T-cell (primary cell): Measurements from ENCODE around the gene MYOD1. TPM values are rescaled to one million over a fixed set of nuclear protein-coding genes. Genes with fewer than 3 reads are reported as not detected.

Source experiments
- ATAC-seq, 4 experiments: fragments of 200-7000 bp in 3 of 4; fragments of 150-1000 bp in 1 of 4; cut with Tn5 transposase; replicated peaks in 1 of 4; 1 replicate in 3 of 4; 2 replicates in 1 of 4; pipeline ENCODE4 v1.10.0; 2021; ENCODE audit warnings: moderate library complexity in 3 of 4, mild to moderate bottlenecking in 2 of 4, moderate number of reproducible peaks in 1 of 4
- CTCF ChIA-PET, 2 donors: fragments of 300-600 bp; sonication (Branson Sonifier 250); formaldehyde crosslinking; loops; one replicate each; lab custom pipeline; 2022; ENCODE audit warnings: antibody characterized with exemption in 2 of 2; lab: Charles Lee
- POLR2A ChIA-PET, 2 donors: fragments of 300-600 bp; sonication (Branson Sonifier 250); formaldehyde crosslinking; loops; one replicate each; lab custom pipeline; 2022; ENCODE audit warnings: antibody characterized with exemption in 2 of 2; lab: Charles Lee
- DNase-seq, 35 experiments: peaks; one replicate each; pipeline versions ENCODE4 v3.0.0 to v3.0.0-alpha.2; 2013 to 2023
- H3K27ac ChIP-seq: one replicate; pipeline ENCODE4 v1.5.1; 2013; ENCODE audit warnings: low read length
- H3K27me3 ChIP-seq, 2 experiments: replicated peaks in 1 of 2; 1 replicate in 1 of 2; 2 replicates in 1 of 2; pipeline versions ENCODE4 v1.6.1 to v1.7.0; 2013; ENCODE audit warnings: low read length in 1 of 2, mixed read lengths in 1 of 2; ENCODE audit not compliant: control insufficient read depth in 2 of 2, insufficient read depth in 2 of 2; ENCODE audit errors: extremely low read depth in 1 of 2
- H3K36me3 ChIP-seq, 2 donors: 1 replicate in 1 of 2; 2 replicates in 1 of 2; pipeline versions ENCODE4 v1.6.1 to v1.7.0; 2013; ENCODE audit warnings: low read length in 1 of 2; ENCODE audit not compliant: control insufficient read depth in 2 of 2, insufficient read depth in 1 of 2; ENCODE audit errors: extremely low read depth in 1 of 2
- H3K4me1 ChIP-seq, 2 experiments: 1 replicate in 1 of 2; 2 replicates in 1 of 2; pipeline versions ENCODE4 v1.6.1 to v1.7.0; 2013; ENCODE audit warnings: low read length in 2 of 2, mixed read lengths in 1 of 2; ENCODE audit not compliant: insufficient read depth in 2 of 2, control insufficient read depth in 1 of 2; ENCODE audit errors: extremely low read depth in 1 of 2
- H3K4me3 ChIP-seq, 2 donors: 1 replicate in 1 of 2; 2 replicates in 1 of 2; pipeline versions ENCODE4 v1.5.1 to v1.7.0; 2013; ENCODE audit warnings: mild to moderate bottlenecking in 2 of 2, low read length in 1 of 2, moderate library complexity in 1 of 2; ENCODE audit not compliant: control insufficient read depth in 1 of 2; ENCODE audit errors: extremely low read depth in 1 of 2
- H3K9me3 ChIP-seq: 2 replicates; pipeline ENCODE4 v1.7.0; 2013
- H3K27ac Mint-ChIP-seq, 2 donors: one replicate each; pipeline ENCODE4 v1.8.0; 2020 to 2021; ENCODE audit warnings: mild to moderate bottlenecking in 2 of 2, mixed read lengths in 2 of 2
- H3K27me3 Mint-ChIP-seq, 2 donors: one replicate each; pipeline ENCODE4 v1.8.0; 2021 to 2022; ENCODE audit warnings: mixed read lengths in 2 of 2
- H3K36me3 Mint-ChIP-seq: one replicate; pipeline ENCODE4 v1.8.0; 2021; ENCODE audit warnings: mixed read lengths
- H3K4me1 Mint-ChIP-seq, 3 donors: one replicate each; pipeline ENCODE4 v1.8.0; 2020 to 2022; ENCODE audit warnings: mixed read lengths in 3 of 3, mild to moderate bottlenecking in 1 of 3
- H3K4me3 Mint-ChIP-seq, 3 donors: one replicate each; pipeline ENCODE4 v1.8.0; 2020 to 2022; ENCODE audit warnings: mild to moderate bottlenecking in 3 of 3, mixed read lengths in 3 of 3, moderate library complexity in 3 of 3
- H3K9me3 Mint-ChIP-seq, 3 donors: one replicate each; pipeline ENCODE4 v1.8.0; 2020 to 2022; ENCODE audit warnings: mixed read lengths in 3 of 3
- WGBS: methylation state at CpG from one replicate; pipeline ENCODE4 v1.1.5; 2013; ENCODE audit warnings: missing lambda C conversion rate; ENCODE audit not compliant: insufficient coverage; 5-methylcytosine and 5-hydroxymethylcytosine counted together
- total RNA-seq, 35 experiments: library from RNA in 6 of 35; stranded (reverse) in 6 of 35; fragments of 120-200 nt in 1 of 35; gene quantifications; one replicate each; pipeline versions ENCODE4 v1.2.1 to v1.2.4 and lab custom pipeline; 2013 to 2026

Gene MYOD1
- total RNA-seq, 5 donors from 2014 or later (not counting 1 experiment from before 2014, with no cell fraction given) = not detected

DNA sequence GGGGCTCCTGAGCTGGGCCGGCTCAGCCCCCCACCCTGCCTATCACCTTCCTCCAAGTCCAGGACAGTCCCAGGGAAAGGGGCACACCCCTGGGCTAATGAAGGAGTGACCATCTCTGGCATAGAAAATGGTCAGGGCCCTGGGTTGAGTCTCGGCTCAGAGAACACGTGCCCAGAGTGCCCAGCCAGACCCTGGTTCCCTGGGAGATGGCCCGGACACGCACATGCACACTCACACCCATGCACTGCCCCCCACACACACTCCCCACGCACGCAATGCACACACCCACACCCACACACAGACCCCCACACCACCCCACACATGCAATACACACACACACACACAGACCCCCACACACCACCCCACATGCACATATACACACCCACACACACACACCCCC is 43.9 kb downstream of the MYOD1 start:
- 69% methylated on average over 5 of the region's 7 CpGs for WGBS
- CTCF ChIA-PET = no interaction called here
- peaks cover 6 to 9% of the 10 kb centered on the region in 2 donors for H3K27me3 Mint-ChIP-seq

GRCh38 chr11:17763703-17764102 is 44.3 kb downstream of the MYOD1 start:
- DNase-seq (no peak), ATAC-seq (no peak)
- Mint-ChIP-seq H3K9me3 (no peaks in the 10 kb centered on the region), H3K27ac (no peak overlapping the region), H3K27me3 (peaks cover 6 to 9% of the 10 kb centered on the region in 2 donors), H3K36me3 (no peaks in the 10 kb centered on the region), H3K4me3 (no peak overlapping the region), H3K4me1 (no peaks in the 10 kb centered on the region)
- no peaks in the 10 kb centered on the region for H3K36me3 ChIP-seq
- no peaks in the 10 kb centered on the region for H3K9me3 ChIP-seq
- POLR2A ChIA-PET = no interaction called here
- no peak overlapping the region for H3K27ac ChIP-seq
- no peaks in the 10 kb centered on the region for H3K4me1 ChIP-seq
- no peak overlapping the region for H3K4me3 ChIP-seq
- H3K27me3 ChIP-seq = peaks cover 0 to 12% of the 10 kb centered on the region in 2 experiments
- 49% methylated on average over 3 of the region's 3 CpGs for WGBS
- CTCF ChIA-PET = no interaction called here

More for the DNA sequence above, 43.9 kb downstream of the MYOD1 start:
- Mint-ChIP-seq H3K27ac (no peak overlapping the region), H3K4me1 (no peaks in the 10 kb centered on the region), H3K36me3 (no peaks in the 10 kb centered on the region), H3K9me3 (no peaks in the 10 kb centered on the region), H3K4me3 (no peak overlapping the region)
- POLR2A ChIA-PET = no interaction called here
- peaks cover 0 to 12% of the 10 kb centered on the region in 2 experiments for H3K27me3 ChIP-seq
- no peaks in the 10 kb centered on the region for H3K9me3 ChIP-seq
- H3K36me3 ChIP-seq = no peaks in the 10 kb centered on the region
- no peak for DNase-seq
- ATAC-seq = no peak
- H3K4me1 ChIP-seq = no peaks in the 10 kb centered on the region
- no peak overlapping the region for H3K4me3 ChIP-seq
- no peak overlapping the region for H3K27ac ChIP-seq

GRCh38 chr11:17764446-17765218 is 45.3 kb downstream of the MYOD1 start:
- H3K4me1 Mint-ChIP-seq = no peaks in the 10 kb centered on the region
- H3K9me3 Mint-ChIP-seq = no peaks in the 10 kb centered on the region
- POLR2A ChIA-PET = no interaction called here
- no peaks in the 10 kb centered on the region for H3K36me3 Mint-ChIP-seq
- DNase-seq (no peak), ATAC-seq (no peak)
- no peak overlapping the region for H3K4me3 Mint-ChIP-seq
- H3K27me3 Mint-ChIP-seq = peaks cover 6 to 9% of the 10 kb centered on the region in 2 donors
- H3K9me3 ChIP-seq = no peaks in the 10 kb centered on the region
- no peaks in the 10 kb centered on the region for H3K4me1 ChIP-seq
- H3K36me3 ChIP-seq = no peaks in the 10 kb centered on the region
- no peak overlapping the region for H3K4me3 ChIP-seq
- 79% methylated on average over 15 of the region's 19 CpGs for WGBS
- H3K27ac ChIP-seq = no peak overlapping the region
- H3K27me3 ChIP-seq = peaks cover 0 to 12% of the 10 kb centered on the region in 2 experiments
- CTCF ChIA-PET = no interaction called here
- H3K27ac Mint-ChIP-seq = no peak overlapping the region

- H3K27me3 Mint-ChIP-seq = peaks cover 6 to 9% of the 10 kb centered on the region in 2 donors
- Histone ChIP-seq H3K27ac (no peak overlapping the region), H3K27me3 (peaks cover 0 to 12% of the 10 kb centered on the region in 2 experiments), H3K9me3 (no peaks in the 10 kb centered on the region), H3K36me3 (no peaks in the 10 kb centered on the region), H3K4me3 (no peak overlapping the region), H3K4me1 (no peaks in the 10 kb centered on the region)
- 72% methylated on average over 9 of the region's 13 CpGs for WGBS
- H3K4me1 Mint-ChIP-seq = no peaks in the 10 kb centered on the region
- POLR2A ChIA-PET = no interaction called here
- DNase-seq (no peak), ATAC-seq (no peak)
- H3K4me3 Mint-ChIP-seq = no peak overlapping the region
- H3K27ac Mint-ChIP-seq = no peak overlapping the region
- CTCF ChIA-PET = no interaction called here
- H3K9me3 Mint-ChIP-seq = no peaks in the 10 kb centered on the region
- H3K36me3 Mint-ChIP-seq = no peaks in the 10 kb centered on the region
These were observed 46.1 kb downstream of the MYOD1 start for GRCh38 chr11:17765356-17766072.

DNA sequence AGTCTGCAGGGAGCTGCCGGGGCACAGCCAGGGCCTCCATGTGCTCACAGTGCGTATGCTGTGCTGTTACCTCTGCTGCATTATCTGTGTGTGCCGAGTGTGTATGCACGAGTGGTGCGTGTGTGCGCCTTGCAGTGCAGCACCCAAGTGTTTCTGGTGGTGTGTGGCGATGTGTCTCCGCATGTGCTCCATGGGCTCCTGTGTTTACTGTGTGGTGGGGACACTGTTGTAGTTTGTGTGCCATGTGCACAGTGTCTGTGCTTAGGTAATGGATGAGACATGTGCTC is 46.6 kb downstream of the MYOD1 start:
- Mint-ChIP-seq H3K36me3 (no peaks in the 10 kb centered on the region), H3K4me1 (no peaks in the 10 kb centered on the region), H3K9me3 (no peaks in the 10 kb centered on the region), H3K27me3 (peaks cover 6 to 9% of the 10 kb centered on the region in 2 donors), H3K4me3 (no peak overlapping the region), H3K27ac (no peak overlapping the region)
- POLR2A ChIA-PET = no interaction called here
- DNase-seq (no peak), ATAC-seq (no peak)
- WGBS = 92% methylated on average over 8 of the region's 8 CpGs
- Histone ChIP-seq H3K27ac (no peak overlapping the region), H3K9me3 (no peaks in the 10 kb centered on the region), H3K36me3 (no peaks in the 10 kb centered on the region), H3K4me1 (no peaks in the 10 kb centered on the region), H3K27me3 (peaks cover 0 to 12% of the 10 kb centered on the region in 2 experiments), H3K4me3 (no peak overlapping the region)
- CTCF ChIA-PET = no interaction called here

DNA sequence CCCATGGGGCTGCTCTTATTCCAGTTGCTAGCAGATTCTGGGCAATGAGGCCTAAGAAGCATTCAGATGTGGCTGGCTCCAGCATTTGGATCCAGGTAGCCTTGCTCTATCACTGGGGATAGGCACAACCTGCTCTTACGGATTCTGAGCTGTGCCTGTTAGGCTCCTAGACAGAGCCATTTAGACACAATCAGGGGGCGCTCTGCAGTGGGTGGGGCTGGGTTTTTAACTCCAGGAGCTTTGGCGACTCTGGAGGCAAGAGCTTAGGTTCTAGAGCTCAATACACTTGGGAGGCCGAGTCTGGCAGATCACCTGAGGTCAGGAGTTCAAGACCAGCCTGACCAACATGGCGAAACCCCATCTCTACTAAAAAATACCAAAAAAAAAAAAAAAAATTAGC is 47.2 kb downstream of the MYOD1 start:
- H3K27ac Mint-ChIP-seq = no peak overlapping the region
- POLR2A ChIA-PET = no interaction called here

More for the DNA sequence above, 47.2 kb downstream of the MYOD1 start:
- no CpG with 5 or more reads among the region's 5 CpGs for WGBS
- H3K4me3 ChIP-seq = no peak overlapping the region
- no peak for DNase-seq
- Mint-ChIP-seq H3K4me1 (no peaks in the 10 kb centered on the region), H3K4me3 (no peak overlapping the region), H3K27me3 (peaks cover 6 to 9% of the 10 kb centered on the region in 2 donors), H3K9me3 (no peaks in the 10 kb centered on the region), H3K36me3 (no peaks in the 10 kb centered on the region)
- peaks cover 0 to 12% of the 10 kb centered on the region in 2 experiments for H3K27me3 ChIP-seq
- CTCF ChIA-PET = interaction anchor here in 1 of 2 donors (0.7 kb wide), 1 partner anchor 10 kb away, joined by 3 read pairs; no protein-coding TSS in a partner anchor
- no peaks in the 10 kb centered on the region for H3K36me3 ChIP-seq
- H3K9me3 ChIP-seq = no peaks in the 10 kb centered on the region
- H3K27ac ChIP-seq = no peak overlapping the region
- no peak for ATAC-seq
- H3K4me1 ChIP-seq = no peaks in the 10 kb centered on the region
